ENCODE measurements around the gene IL17C.

Gene IL17C

DNA sequence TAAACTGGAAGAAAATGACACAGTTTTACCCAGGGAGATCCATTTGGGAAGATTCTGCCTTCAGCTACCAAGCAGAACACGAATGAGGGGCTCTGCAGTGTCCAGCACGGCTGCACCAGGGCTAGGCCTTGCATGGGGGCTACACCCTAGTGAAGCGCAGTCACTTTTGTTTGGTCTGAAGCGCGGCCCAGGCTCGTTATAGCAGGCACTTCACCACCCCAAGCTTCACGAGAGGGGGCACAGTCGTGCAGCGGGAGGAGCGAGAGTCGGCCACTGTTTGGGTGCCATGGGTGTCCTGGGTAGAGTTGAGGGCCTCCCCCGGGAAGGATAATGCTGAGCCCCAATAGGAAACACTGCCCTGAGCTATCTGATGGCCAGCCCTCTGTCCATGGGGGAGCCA is 21.6 kb upstream of the IL17C start:
- in situ Hi-C loops (cut with HindIII; ENCODE audit: low pct_ligation_motif_present, low sequenced_read_pairs), result no loop called here
- Histone ChIP-seq H3K36me3 (replicated peaks) (peaks cover 6% of the 10 kb centered on the region), H3K27me3 (replicated peaks) (no peaks in the 10 kb centered on the region), H3K4me3 (ENCODE audit: low read depth, low read length) (no peak overlapping the region), H3K27ac (no peak overlapping the region)
- TF ChIP-seq, protein P1, sequence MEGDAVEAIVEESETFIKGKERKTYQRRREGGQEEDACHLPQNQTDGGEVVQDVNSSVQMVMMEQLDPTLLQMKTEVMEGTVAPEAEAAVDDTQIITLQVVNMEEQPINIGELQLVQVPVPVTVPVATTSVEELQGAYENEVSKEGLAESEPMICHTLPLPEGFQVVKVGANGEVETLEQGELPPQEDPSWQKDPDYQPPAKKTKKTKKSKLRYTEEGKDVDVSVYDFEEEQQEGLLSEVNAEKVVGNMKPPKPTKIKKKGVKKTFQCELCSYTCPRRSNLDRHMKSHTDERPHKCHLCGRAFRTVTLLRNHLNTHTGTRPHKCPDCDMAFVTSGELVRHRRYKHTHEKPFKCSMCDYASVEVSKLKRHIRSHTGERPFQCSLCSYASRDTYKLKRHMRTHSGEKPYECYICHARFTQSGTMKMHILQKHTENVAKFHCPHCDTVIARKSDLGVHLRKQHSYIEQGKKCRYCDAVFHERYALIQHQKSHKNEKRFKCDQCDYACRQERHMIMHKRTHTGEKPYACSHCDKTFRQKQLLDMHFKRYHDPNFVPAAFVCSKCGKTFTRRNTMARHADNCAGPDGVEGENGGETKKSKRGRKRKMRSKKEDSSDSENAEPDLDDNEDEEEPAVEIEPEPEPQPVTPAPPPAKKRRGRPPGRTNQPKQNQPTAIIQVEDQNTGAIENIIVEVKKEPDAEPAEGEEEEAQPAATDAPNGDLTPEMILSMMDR (IDR thresholded peaks at IDR 0.05; ENCODE audit: low read depth, low read length, missing control alignments), result no peak
- DNase-seq, result no peak

DNA sequence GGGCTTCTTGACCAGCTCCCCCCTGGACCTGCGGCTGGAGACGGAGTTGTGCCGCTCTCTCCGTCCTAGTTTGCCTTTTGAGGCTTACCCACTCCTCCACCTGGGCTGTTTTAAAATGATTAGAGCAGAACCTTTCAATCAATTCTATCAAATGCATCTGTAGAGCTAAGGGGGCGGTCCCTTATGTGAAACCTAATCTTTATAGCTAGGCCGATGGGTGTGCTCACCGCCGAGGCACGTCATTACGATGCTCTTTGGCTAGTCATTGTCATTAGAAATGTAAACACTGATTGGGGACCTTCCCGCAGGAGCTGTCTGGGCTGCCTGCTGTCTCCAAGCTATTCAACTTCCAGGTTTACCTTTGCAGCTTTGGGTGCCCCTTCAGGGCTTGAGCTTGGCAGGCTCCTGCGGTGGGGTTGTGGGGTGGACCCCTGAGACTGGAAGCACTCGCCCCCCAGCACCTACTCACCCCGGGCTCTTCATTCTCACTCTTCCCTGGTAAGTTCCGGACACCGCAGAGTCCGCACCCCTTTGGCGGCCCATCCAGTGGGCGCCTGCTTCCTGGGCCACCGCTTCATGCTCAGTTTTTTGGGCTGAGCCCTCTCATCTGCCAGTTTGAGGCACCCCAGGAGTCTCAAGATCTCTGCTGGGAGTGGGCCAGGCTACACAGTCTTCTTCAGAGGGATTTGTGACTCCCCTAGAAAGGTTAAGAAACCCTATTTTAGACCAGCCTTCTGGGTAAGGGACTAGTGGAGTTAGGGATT is 20.9 kb upstream of the IL17C start:
- in situ Hi-C loops (cut with HindIII; ENCODE audit: low pct_ligation_motif_present, low sequenced_read_pairs), result no loop called here
- no peaks in the 10 kb centered on the region for H3K27me3 ChIP-seq (replicated peaks)
- no peak overlapping the region for H3K27ac ChIP-seq
- H3K36me3 ChIP-seq (replicated peaks), result peaks cover 12% of the 10 kb centered on the region
- TF ChIP-seq, protein P1 (IDR thresholded peaks at IDR 0.05; ENCODE audit: low read depth, low read length, missing control alignments), result no peak
- no peak for DNase-seq
- no peak overlapping the region for H3K4me3 ChIP-seq (ENCODE audit: low read depth, low read length)

DNA sequence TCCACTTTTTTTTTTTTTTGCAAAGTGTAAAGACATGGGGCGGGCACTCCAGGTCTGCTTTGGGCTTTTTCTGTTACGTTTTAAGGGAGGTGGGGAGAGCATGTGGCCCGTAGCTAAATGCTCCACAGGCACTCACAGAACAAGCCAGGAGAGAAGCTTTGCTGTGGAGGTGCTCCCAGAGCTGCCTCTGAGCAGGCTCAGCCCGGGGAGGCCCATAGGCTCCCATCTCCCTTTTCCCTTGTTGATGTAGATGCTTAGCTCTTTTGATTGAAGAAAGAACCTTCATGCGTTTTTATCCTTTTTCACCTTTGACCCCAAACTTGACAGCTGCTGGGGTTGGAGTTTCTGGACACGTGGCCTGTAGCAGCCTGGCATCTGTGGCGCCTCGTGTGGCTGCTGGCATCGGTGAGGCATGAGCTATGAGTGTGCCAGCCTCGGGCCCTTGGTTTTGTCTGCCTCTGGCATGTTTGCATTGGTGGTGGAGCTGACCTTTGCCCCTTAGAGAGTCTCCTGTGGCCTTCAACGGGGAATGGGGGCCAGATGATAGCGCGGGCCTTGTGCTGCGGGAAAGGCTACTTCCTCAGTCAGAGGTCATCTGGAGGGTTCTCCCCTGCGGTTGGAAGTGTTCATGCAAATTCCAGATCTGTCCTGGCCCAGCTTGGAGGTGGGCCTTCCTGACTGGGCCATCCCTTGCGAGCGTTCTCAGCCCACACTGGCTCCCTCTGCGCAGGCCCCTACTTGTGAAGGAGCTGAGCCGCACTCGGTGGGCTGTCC is 20.0 kb upstream of the IL17C start:
- no peak overlapping the region for H3K4me3 ChIP-seq (ENCODE audit: low read depth, low read length)
- no peak for DNase-seq
- H3K27ac ChIP-seq, result no peak overlapping the region
- no peaks in the 10 kb centered on the region for H3K27me3 ChIP-seq (replicated peaks)
- peaks cover 18% of the 10 kb centered on the region for H3K36me3 ChIP-seq (replicated peaks)
- in situ Hi-C loops (cut with HindIII; ENCODE audit: low pct_ligation_motif_present, low sequenced_read_pairs), result no loop called here
- TF ChIP-seq, protein P1 (IDR thresholded peaks at IDR 0.05; ENCODE audit: low read depth, low read length, missing control alignments), result no peak

DNA sequence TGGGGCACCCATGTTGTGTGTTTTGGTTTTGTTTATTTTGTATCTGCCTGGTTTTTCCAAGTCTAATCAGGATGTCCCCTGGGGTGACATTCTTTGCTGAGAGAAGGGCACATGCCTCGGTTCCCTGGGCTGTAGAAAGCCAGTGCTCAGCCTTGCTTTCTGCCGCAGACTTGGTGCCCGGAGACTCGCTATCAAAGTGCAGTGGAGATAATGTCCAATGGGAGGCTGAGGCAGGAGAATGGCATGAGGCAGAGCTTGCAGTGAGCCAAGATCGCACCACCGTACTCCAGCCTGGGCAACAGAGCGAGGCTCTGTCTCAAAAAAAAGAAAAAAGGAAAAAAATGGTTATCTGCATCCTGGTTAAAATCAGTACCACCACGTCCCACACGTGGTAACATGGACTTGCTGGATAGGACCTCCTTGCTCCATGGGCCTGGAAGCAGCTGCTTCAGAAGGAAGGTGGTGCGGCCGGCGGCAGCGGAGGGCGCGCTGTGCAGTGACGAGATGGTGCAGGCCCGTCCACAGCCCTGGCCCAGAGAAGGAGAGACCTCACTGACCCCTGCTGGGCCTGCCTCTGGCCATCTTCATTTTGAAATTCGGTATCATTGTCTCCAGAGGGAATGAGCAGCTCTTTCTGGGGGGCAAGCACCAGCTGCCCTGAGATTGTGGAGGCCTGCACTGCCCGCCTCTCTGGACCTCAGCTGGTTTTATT is 19.3 kb upstream of the IL17C start:
- TF ChIP-seq, protein P1 (IDR thresholded peaks at IDR 0.05; ENCODE audit: low read depth, low read length, missing control alignments), result no peak
- no peak overlapping the region for H3K27ac ChIP-seq

GRCh38 chr16:88619859-88620815 is 18.2 kb upstream of the IL17C start:
- H3K4me3 ChIP-seq (ENCODE audit: low read depth, low read length), result no peak overlapping the region
- H3K27me3 ChIP-seq (replicated peaks), result no peaks in the 10 kb centered on the region
- TF ChIP-seq, protein P1 (IDR thresholded peaks at IDR 0.05; ENCODE audit: low read depth, low read length, missing control alignments), result no peak
- in situ Hi-C loops (cut with HindIII; ENCODE audit: low pct_ligation_motif_present, low sequenced_read_pairs), result no loop called here
- no peak overlapping the region for H3K27ac ChIP-seq
- no peak for DNase-seq
- H3K36me3 ChIP-seq (replicated peaks), result peaks cover 33% of the 10 kb centered on the region

More for the DNA sequence above, 19.3 kb upstream of the IL17C start:
- no peak overlapping the region for H3K4me3 ChIP-seq (ENCODE audit: low read depth, low read length)
- H3K36me3 ChIP-seq (replicated peaks), result peaks cover 25% of the 10 kb centered on the region
- H3K27me3 ChIP-seq (replicated peaks), result no peaks in the 10 kb centered on the region
- in situ Hi-C loops (cut with HindIII; ENCODE audit: low pct_ligation_motif_present, low sequenced_read_pairs), result no loop called here
- no peak for DNase-seq

Measured in brain microvascular endothelial cell (primary cell).